ENCODE data around the gene HIC1.

Gene HIC1

GRCh38 chr17:2070241-2071023, 15.5 kb downstream of the HIC1 start:
- H3K27ac ChIP-seq: no peak overlapping the region
- TF ChIP-seq ZFX (IDR thresholded peaks at IDR 0.05): no peak
- TF ChIP-seq CTCF (conservative IDR thresholded peaks at IDR 0.05): no peak

- no peak for TF ChIP-seq CTCF (conservative IDR thresholded peaks at IDR 0.05)
- TF ChIP-seq ZFX (IDR thresholded peaks at IDR 0.05): no peak
- no peak overlapping the region for H3K27ac ChIP-seq
These were observed 16.1 kb downstream of the HIC1 start for GRCh38 chr17:2071024-2071385.

GRCh38 chr17:2071455-2072281, 16.8 kb downstream of the HIC1 start:
- TF ChIP-seq CTCF (conservative IDR thresholded peaks at IDR 0.05) (no peak), ZFX (IDR thresholded peaks at IDR 0.05) (no peak)
- H3K27ac ChIP-seq: no peak overlapping the region

- H3K27ac ChIP-seq: no peak overlapping the region
These were observed 20.0 kb downstream of the HIC1 start for GRCh38 chr17:2074919-2075318.

GRCh38 chr17:2075336-2076086, 20.6 kb downstream of the HIC1 start:
- TF ChIP-seq CTCF (conservative IDR thresholded peaks at IDR 0.05): no peak
- no peak for TF ChIP-seq ZFX (IDR thresholded peaks at IDR 0.05)
- no peak overlapping the region for H3K27ac ChIP-seq

More at GRCh38 chr17:2074919-2075318, 20.0 kb downstream of the HIC1 start:
- TF ChIP-seq ZFX (IDR thresholded peaks at IDR 0.05): no peak
- no peak for TF ChIP-seq CTCF (conservative IDR thresholded peaks at IDR 0.05)

GRCh38 chr17:2076087-2076984, 21.4 kb downstream of the HIC1 start:
- TF ChIP-seq CTCF (conservative IDR thresholded peaks at IDR 0.05) (no peak), ZFX (IDR thresholded peaks at IDR 0.05) (no peak)
- H3K27ac ChIP-seq: no peak overlapping the region
